Endothelial cell (in vitro differentiated cells): Measurements from ENCODE around the gene GMPR. TPM values are rescaled to one million over a fixed set of nuclear protein-coding genes. Genes with fewer than 3 reads are reported as not detected.
"Not testable (repeated sequence)": the region's sequence is repeated elsewhere in the genome, so short reads cannot be mapped to it uniquely, and the experiment has no call there.

Experiments used
- DNase-seq: peaks from one replicate; pipeline ENCODE4 v3.0.0; 2021; ENCODE audit warnings: low spot score
- H3K27ac Mint-ChIP-seq: one replicate; pipeline ENCODE4 v1.8.0; 2021; ENCODE audit warnings: mixed read lengths, inconsistent platforms; ENCODE audit not compliant: unreplicated experiment
- H3K27me3 Mint-ChIP-seq: one replicate; pipeline ENCODE4 v1.8.0; 2021; ENCODE audit warnings: mild to moderate bottlenecking, moderate library complexity, mixed read lengths, inconsistent platforms; ENCODE audit not compliant: unreplicated experiment
- H3K36me3 Mint-ChIP-seq: one replicate; pipeline ENCODE4 v1.8.0; 2021; ENCODE audit warnings: mild to moderate bottlenecking, low read depth, mixed read lengths, inconsistent platforms; ENCODE audit not compliant: unreplicated experiment
- H3K4me1 Mint-ChIP-seq: one replicate; pipeline ENCODE4 v1.8.0; 2021; ENCODE audit warnings: mild to moderate bottlenecking, mixed read lengths, inconsistent platforms; ENCODE audit not compliant: unreplicated experiment
- H3K4me3 Mint-ChIP-seq: one replicate; pipeline ENCODE4 v1.8.0; 2021; ENCODE audit warnings: mild to moderate bottlenecking, mixed read lengths, inconsistent platforms; ENCODE audit not compliant: unreplicated experiment
- H3K9me3 Mint-ChIP-seq: one replicate; pipeline ENCODE4 v1.8.0; 2021; ENCODE audit warnings: mixed read lengths, inconsistent platforms; ENCODE audit not compliant: unreplicated experiment
- CTCF ChIP-seq: fragments of 200-600 bp; sonication (generic); IDR thresholded peaks from one replicate; pipeline ENCODE4 v1.5.0; 2021; ENCODE audit warnings: antibody characterized with exemption; ENCODE audit not compliant: unreplicated experiment
- total RNA-seq: library from RNA; stranded (reverse); fragmentation: NEBNext Ultra II Directional; extraction: Animal tissue kit (Norgen Biotek cat#: 25700); gene quantifications from one replicate; pipeline ENCODE4 v1.2.1, GENCODE V29; 2021; ENCODE audit not compliant: unreplicated experiment

Gene GMPR
- total RNA-seq, 1 donor from 2014 or later = 1.8 TPM

DNA sequence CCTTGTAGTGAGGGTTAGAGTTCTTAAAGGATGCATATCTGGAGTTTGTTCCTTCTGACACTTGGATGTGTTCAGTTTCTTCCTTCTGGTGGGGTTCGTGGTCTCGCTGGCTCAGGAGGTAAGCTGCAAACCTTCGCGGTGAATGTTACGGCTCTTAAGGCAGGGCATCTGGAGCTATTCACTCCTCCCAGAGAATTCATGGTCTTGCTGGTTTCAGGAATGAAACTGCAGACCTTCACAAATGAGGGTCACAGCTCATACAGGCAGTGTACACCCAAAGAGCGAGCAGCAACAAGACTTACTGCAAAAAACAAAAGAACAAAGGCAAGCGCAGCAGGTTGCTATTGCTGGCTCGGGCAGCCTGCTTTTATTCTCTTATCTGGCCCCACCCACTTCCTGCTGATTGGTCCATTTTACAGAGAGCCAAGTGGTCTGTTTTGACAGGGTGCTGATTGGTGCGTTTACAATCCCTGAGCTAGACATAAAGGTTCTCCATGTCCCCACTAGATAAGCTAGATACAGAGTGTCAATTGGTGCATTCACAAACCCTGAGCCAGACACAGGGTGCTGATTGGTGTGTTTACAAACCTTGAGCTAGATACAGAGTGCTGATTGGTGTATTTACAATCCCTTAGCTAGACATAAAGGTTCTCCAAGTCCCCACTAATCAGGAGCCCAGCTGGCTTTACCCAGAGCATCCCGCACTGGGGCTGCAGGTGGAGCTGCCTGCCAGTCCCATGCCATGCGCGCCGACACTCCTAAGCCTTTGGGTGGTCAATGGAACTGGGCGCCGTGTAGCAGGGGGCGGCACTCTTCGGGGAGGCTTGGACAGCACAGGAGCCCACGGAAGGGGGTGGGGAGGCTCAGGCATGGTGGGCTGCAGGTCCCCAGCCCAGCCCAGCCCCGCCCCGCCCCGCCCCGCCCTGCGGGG lies 12.0 kb upstream of the GMPR start:
- not testable (repeated sequence) for H3K36me3 Mint-ChIP-seq, H3K27ac Mint-ChIP-seq, H3K4me3 Mint-ChIP-seq, H3K4me1 Mint-ChIP-seq, H3K27me3 Mint-ChIP-seq, DNase-seq, H3K9me3 Mint-ChIP-seq

- Mint-ChIP-seq H3K4me1 (no peaks in the 10 kb centered on the region), H3K4me3 (no peak overlapping the region), H3K27ac (no peak overlapping the region), H3K9me3 (no peaks in the 10 kb centered on the region), H3K27me3 (no peaks in the 10 kb centered on the region), H3K36me3 (no peaks in the 10 kb centered on the region)
- no peak for DNase-seq
- no peak for TF ChIP-seq CTCF
Measured at GRCh38 chr6:16227048-16227562, 11.3 kb upstream of the GMPR start.

DNA sequence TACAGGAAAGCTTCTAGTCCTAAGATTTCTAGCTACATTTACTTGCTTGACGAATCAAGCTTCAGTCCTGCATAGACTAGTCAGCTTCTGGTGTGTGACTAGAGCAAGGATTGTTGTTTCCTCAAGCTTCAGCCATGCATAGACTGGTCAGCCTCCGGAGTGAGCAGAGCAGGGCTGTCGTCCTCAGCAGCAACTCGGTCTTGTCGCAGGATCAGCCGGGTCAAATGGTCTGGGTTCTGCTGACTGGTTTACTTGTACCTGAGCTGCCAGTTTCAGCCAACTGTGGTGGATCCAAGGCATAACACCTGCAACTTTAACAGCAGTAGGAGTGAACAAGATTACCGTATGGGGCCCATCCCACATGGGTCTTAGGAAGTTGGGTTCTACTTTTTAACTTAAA lies 10.8 kb upstream of the GMPR start:
- Mint-ChIP-seq H3K36me3 (no peaks in the 10 kb centered on the region), H3K4me3 (no peak overlapping the region), H3K4me1 (no peaks in the 10 kb centered on the region), H3K27ac (no peak overlapping the region), H3K9me3 (no peaks in the 10 kb centered on the region), H3K27me3 (no peaks in the 10 kb centered on the region)
- no peak for DNase-seq
- no peak for TF ChIP-seq CTCF

DNA sequence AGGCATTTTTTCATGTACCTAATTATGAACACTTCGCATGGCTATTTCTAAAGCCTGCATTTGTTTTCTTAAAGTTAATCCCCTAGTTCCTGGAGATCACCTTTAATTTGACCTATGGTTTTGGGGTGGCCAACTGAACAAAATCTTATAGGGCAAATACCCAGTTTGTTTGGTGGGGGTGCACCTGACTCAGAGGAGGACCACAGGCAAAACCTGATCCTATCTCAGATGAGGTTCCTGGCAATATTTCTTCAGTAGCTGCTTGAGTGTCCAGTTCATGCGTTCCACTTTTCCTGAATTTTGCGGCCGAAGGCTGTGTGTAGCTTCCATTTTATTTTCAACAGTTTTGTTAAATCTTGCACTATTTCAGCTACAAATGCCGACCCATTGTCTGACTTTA lies 10.3 kb upstream of the GMPR start:
- no peak overlapping the region for H3K4me3 Mint-ChIP-seq
- H3K27me3 Mint-ChIP-seq = no peaks in the 10 kb centered on the region
- no peak overlapping the region for H3K27ac Mint-ChIP-seq
- DNase-seq = no peak
- H3K36me3 Mint-ChIP-seq = no peaks in the 10 kb centered on the region
- no peaks in the 10 kb centered on the region for H3K4me1 Mint-ChIP-seq
- TF ChIP-seq CTCF = no peak
- H3K9me3 Mint-ChIP-seq = no peaks in the 10 kb centered on the region

GRCh38 chr6:16228709-16229665 lies 9.4 kb upstream of the GMPR start:
- no peak for TF ChIP-seq CTCF
- H3K4me3 Mint-ChIP-seq = no peak overlapping the region
- DNase-seq = no peak
- H3K27me3 Mint-ChIP-seq = no peaks in the 10 kb centered on the region
- H3K27ac Mint-ChIP-seq = no peak overlapping the region
- no peaks in the 10 kb centered on the region for H3K9me3 Mint-ChIP-seq
- no peaks in the 10 kb centered on the region for H3K36me3 Mint-ChIP-seq
- no peaks in the 10 kb centered on the region for H3K4me1 Mint-ChIP-seq
